Fibroblast of skin of left quadriceps (primary cell): ENCODE measurements around the gene PRAC1.

Experiments
- DNase-seq, 2 experiments: peaks; one replicate each; pipeline ENCODE4 v3.0.0-alpha.2; 2013; ENCODE audit warnings: low read depth in 2 of 2

PRAC1 gene

GRCh38 chr17:48747445-48748363 lies 25.4 kb upstream of the PRAC1 start:
- DNase-seq, result no peak

GRCh38 chr17:48746916-48747444 lies 24.7 kb upstream of the PRAC1 start:
- no peak for DNase-seq

GRCh38 chr17:48745381-48746275 lies 23.3 kb upstream of the PRAC1 start:
- no peak for DNase-seq

- DNase-seq, result no peak
Measured at GRCh38 chr17:48740537-48740936, 18.2 kb upstream of the PRAC1 start.

GRCh38 chr17:48738803-48739526 lies 16.6 kb upstream of the PRAC1 start:
- no peak for DNase-seq

- no peak for DNase-seq
Measured at GRCh38 chr17:48738424-48738802, 16.1 kb upstream of the PRAC1 start.

- DNase-seq, result no peak
Measured at GRCh38 chr17:48737330-48738043, 15.2 kb upstream of the PRAC1 start.

- no peak for DNase-seq
Measured at GRCh38 chr17:48735062-48735351, 12.7 kb upstream of the PRAC1 start.

GRCh38 chr17:48734333-48735061 lies 12.2 kb upstream of the PRAC1 start:
- DNase-seq, result no peak

- DNase-seq, result no peak
Measured at GRCh38 chr17:48733632-48734328, 11.5 kb upstream of the PRAC1 start.

GRCh38 chr17:48732688-48733629 lies 10.6 kb upstream of the PRAC1 start:
- DNase-seq, result no peak

- DNase-seq, result no peak
Measured at GRCh38 chr17:48731355-48731754, 9.0 kb upstream of the PRAC1 start.

- no peak for DNase-seq
Measured at GRCh38 chr17:48730240-48730550, 7.9 kb upstream of the PRAC1 start.

GRCh38 chr17:48729335-48730239 lies 7.3 kb upstream of the PRAC1 start:
- DNase-seq, result no peak

- peak in 1 of 2 experiments; percentile 41 for DNase-seq
Measured at GRCh38 chr17:48728232-48729231, 6.2 kb upstream of the PRAC1 start, which contains the start of gene HOXB13. Gene HOXB13, minus strand, starts transcription at chr17:48728750. Its CDS starts 157 bp downstream, at chr17:48728593.

GRCh38 chr17:48727415-48728175 lies 5.3 kb upstream of the PRAC1 start:
- DNase-seq, result no peak
